ENCODE data around the gene LRCOL1.

Gene LRCOL1

GRCh38 chr12:132582582-132583410 lies 27.6 kb downstream of the LRCOL1 start:
- no peak for TF ChIP-seq CTCF (IDR thresholded peaks at IDR 0.05; ENCODE audit: low read depth, low read length, missing control alignments)
- DNase-seq (ENCODE audit: low read depth): no peak
- in situ Hi-C loops (cut with HindIII; ENCODE audit: low sequenced_read_pairs): no loop called here
- no peak overlapping the region for H3K4me3 ChIP-seq (ENCODE audit: low read depth, low read length)

GRCh38 chr12:132582058-132582420 lies 28.3 kb downstream of the LRCOL1 start:
- no peak for TF ChIP-seq CTCF (IDR thresholded peaks at IDR 0.05; ENCODE audit: low read depth, low read length, missing control alignments)
- no peak overlapping the region for H3K4me3 ChIP-seq (ENCODE audit: low read depth, low read length)
- in situ Hi-C loops (cut with HindIII; ENCODE audit: low sequenced_read_pairs): no loop called here
- no peak for DNase-seq (ENCODE audit: low read depth)

- no peak for TF ChIP-seq CTCF (IDR thresholded peaks at IDR 0.05; ENCODE audit: low read depth, low read length, missing control alignments)
- in situ Hi-C loops (cut with HindIII; ENCODE audit: low sequenced_read_pairs): no loop called here
- H3K4me3 ChIP-seq (ENCODE audit: low read depth, low read length): no peak overlapping the region
- no peak for DNase-seq (ENCODE audit: low read depth)
Measured at GRCh38 chr12:132581348-132582057, 28.9 kb downstream of the LRCOL1 start.

GRCh38 chr12:132580701-132581292 lies 29.6 kb downstream of the LRCOL1 start:
- DNase-seq (ENCODE audit: low read depth): no peak
- no peak for TF ChIP-seq CTCF (IDR thresholded peaks at IDR 0.05; ENCODE audit: low read depth, low read length, missing control alignments)
- H3K4me3 ChIP-seq (ENCODE audit: low read depth, low read length): no peak overlapping the region
- in situ Hi-C loops (cut with HindIII; ENCODE audit: low sequenced_read_pairs): no loop called here

- in situ Hi-C loops (cut with HindIII; ENCODE audit: low sequenced_read_pairs): no loop called here
- DNase-seq (ENCODE audit: low read depth): no peak
- no peak for TF ChIP-seq CTCF (IDR thresholded peaks at IDR 0.05; ENCODE audit: low read depth, low read length, missing control alignments)
- H3K4me3 ChIP-seq (ENCODE audit: low read depth, low read length): no peak overlapping the region
Measured at GRCh38 chr12:132579744-132580143, 30.6 kb downstream of the LRCOL1 start.

GRCh38 chr12:132578826-132579225 lies 31.6 kb downstream of the LRCOL1 start:
- in situ Hi-C loops (cut with HindIII; ENCODE audit: low sequenced_read_pairs): no loop called here
- no peak for DNase-seq (ENCODE audit: low read depth)
- no peak for TF ChIP-seq CTCF (IDR thresholded peaks at IDR 0.05; ENCODE audit: low read depth, low read length, missing control alignments)
- no peak overlapping the region for H3K4me3 ChIP-seq (ENCODE audit: low read depth, low read length)
